ENCODE measurements around the gene SPTLC3.

Gene SPTLC3

GRCh38 chr20:13089950-13090469, 81.2 kb downstream of the SPTLC3 start:
- no peak overlapping the region for H3K4me3 ChIP-seq (ENCODE audit: low read depth, low read length)

- no peak overlapping the region for H3K4me3 ChIP-seq (ENCODE audit: low read depth, low read length)
These were observed 83.3 kb downstream of the SPTLC3 start for GRCh38 chr20:13092111-13092510.

- H3K4me3 ChIP-seq (ENCODE audit: low read depth, low read length): no peak overlapping the region
These were observed 86.2 kb downstream of the SPTLC3 start for GRCh38 chr20:13094976-13095375.

GRCh38 chr20:13098720-13099355, 90.1 kb downstream of the SPTLC3 start:
- H3K4me3 ChIP-seq (ENCODE audit: low read depth, low read length): no peak overlapping the region

GRCh38 chr20:13099676-13100075, 90.9 kb downstream of the SPTLC3 start:
- H3K4me3 ChIP-seq (ENCODE audit: low read depth, low read length): no peak overlapping the region

- H3K4me3 ChIP-seq (ENCODE audit: low read depth, low read length): no peak overlapping the region
These were observed 92.5 kb downstream of the SPTLC3 start for GRCh38 chr20:13101276-13101675.

GRCh38 chr20:13101706-13102105, 92.9 kb downstream of the SPTLC3 start:
- no peak overlapping the region for H3K4me3 ChIP-seq (ENCODE audit: low read depth, low read length)

GRCh38 chr20:13102237-13102636, 93.5 kb downstream of the SPTLC3 start:
- H3K4me3 ChIP-seq (ENCODE audit: low read depth, low read length): no peak overlapping the region

GRCh38 chr20:13102694-13103093, 93.9 kb downstream of the SPTLC3 start:
- no peak overlapping the region for H3K4me3 ChIP-seq (ENCODE audit: low read depth, low read length)

GRCh38 chr20:13105039-13105438, 96.3 kb downstream of the SPTLC3 start:
- no peak overlapping the region for H3K4me3 ChIP-seq (ENCODE audit: low read depth, low read length)

GRCh38 chr20:13105864-13106457, 97.2 kb downstream of the SPTLC3 start:
- no peak overlapping the region for H3K4me3 ChIP-seq (ENCODE audit: low read depth, low read length)

- no peak overlapping the region for H3K4me3 ChIP-seq (ENCODE audit: low read depth, low read length)
These were observed 100.9 kb downstream of the SPTLC3 start for GRCh38 chr20:13109658-13110057.

GRCh38 chr20:13110796-13111195, 102.0 kb downstream of the SPTLC3 start:
- H3K4me3 ChIP-seq (ENCODE audit: low read depth, low read length): no peak overlapping the region

GRCh38 chr20:13111249-13111911, 102.6 kb downstream of the SPTLC3 start:
- no peak overlapping the region for H3K4me3 ChIP-seq (ENCODE audit: low read depth, low read length)

GRCh38 chr20:13113731-13114130, 105.0 kb downstream of the SPTLC3 start:
- no peak overlapping the region for H3K4me3 ChIP-seq (ENCODE audit: low read depth, low read length)

- no peak overlapping the region for H3K4me3 ChIP-seq (ENCODE audit: low read depth, low read length)
These were observed 108.4 kb downstream of the SPTLC3 start for GRCh38 chr20:13117200-13117599.

GRCh38 chr20:13118676-13119075, 109.9 kb downstream of the SPTLC3 start:
- H3K4me3 ChIP-seq (ENCODE audit: low read depth, low read length): no peak overlapping the region

GRCh38 chr20:13119583-13119982, 110.8 kb downstream of the SPTLC3 start:
- H3K4me3 ChIP-seq (ENCODE audit: low read depth, low read length): no peak overlapping the region

GRCh38 chr20:13120471-13120870, 111.7 kb downstream of the SPTLC3 start:
- H3K4me3 ChIP-seq (ENCODE audit: low read depth, low read length): no peak overlapping the region

- no peak overlapping the region for H3K4me3 ChIP-seq (ENCODE audit: low read depth, low read length)
These were observed 113.2 kb downstream of the SPTLC3 start for GRCh38 chr20:13121840-13122515.

- no peak overlapping the region for H3K4me3 ChIP-seq (ENCODE audit: low read depth, low read length)
These were observed 116.7 kb downstream of the SPTLC3 start for GRCh38 chr20:13125486-13125885.

- H3K4me3 ChIP-seq (ENCODE audit: low read depth, low read length): no peak overlapping the region
These were observed 119.4 kb downstream of the SPTLC3 start for GRCh38 chr20:13128173-13128572.

All from iPS-11a (cell line).